ENCODE data around the gene AUTS2. TPM values are rescaled to one million over a fixed set of nuclear protein-coding genes. Genes with fewer than 3 reads are reported as not detected.

AUTS2 gene
- total RNA-seq, 1 experiment from 2014 or later, result 42.1 TPM

- CTCF ChIA-PET, result no interaction called here
- TF ChIP-seq CTCF (conservative IDR thresholded peaks at IDR 0.05; ENCODE audit: low read depth, low read length) (no peak), EZH2 (IDR thresholded peaks at IDR 0.05; ENCODE audit: borderline replicate concordance, low read depth, low read length, poor library complexity, severe bottlenecking) (no peak)
- intact Hi-C loops (cut with micrococcal nuclease; ENCODE audit: unreplicated experiment), result no loop called here
- POLR2A ChIA-PET (ENCODE audit: low non-redundant PET), result interaction anchor here (0.6 kb wide), 1 partner anchor 152 kb away, joined by 6 read pairs; no protein-coding TSS in a partner anchor
- no peaks in the 10 kb centered on the region for H3K36me3 ChIP-seq (ENCODE audit: insufficient read depth, low read length, poor library complexity, severe bottlenecking)
- no peaks in the 10 kb centered on the region for H3K27me3 ChIP-seq (replicated peaks; ENCODE audit: insufficient read depth, low read depth, low read length, poor library complexity)
- H3K27ac ChIP-seq (ENCODE audit: low read depth, low read length, poor library complexity, severe bottlenecking), result no peak overlapping the region
- BruUV-seq (replicated peaks), result no TSS peak
- H3K4me1 ChIP-seq (ENCODE audit: insufficient read depth, low read length, poor library complexity, severe bottlenecking), result no peaks in the 10 kb centered on the region
- DNase-seq (ENCODE audit: low spot score), result no peak
- H3K9me3 ChIP-seq (ENCODE audit: low read depth, low read length, poor library complexity, severe bottlenecking), result no peaks in the 10 kb centered on the region
- no peak overlapping the region for H3K4me3 ChIP-seq (ENCODE audit: low read depth, low read length, poor library complexity, severe bottlenecking)
Observed at GRCh38 chr7:70406950-70407209, 808.6 kb downstream of the AUTS2 start.

GRCh38 chr7:70408477-70408876 is 810.2 kb downstream of the AUTS2 start:
- no peak for DNase-seq (ENCODE audit: low spot score)
- Histone ChIP-seq H3K27me3 (replicated peaks; ENCODE audit: insufficient read depth, low read depth, low read length, poor library complexity) (no peaks in the 10 kb centered on the region), H3K9me3 (ENCODE audit: low read depth, low read length, poor library complexity, severe bottlenecking) (no peaks in the 10 kb centered on the region), H3K4me3 (ENCODE audit: low read depth, low read length, poor library complexity, severe bottlenecking) (no peak overlapping the region), H3K36me3 (ENCODE audit: insufficient read depth, low read length, poor library complexity, severe bottlenecking) (no peaks in the 10 kb centered on the region), H3K27ac (ENCODE audit: low read depth, low read length, poor library complexity, severe bottlenecking) (no peak overlapping the region), H3K4me1 (ENCODE audit: insufficient read depth, low read length, poor library complexity, severe bottlenecking) (no peaks in the 10 kb centered on the region)
- CTCF ChIA-PET, result no interaction called here
- BruUV-seq (replicated peaks), result no TSS peak
- intact Hi-C loops (cut with micrococcal nuclease; ENCODE audit: unreplicated experiment), result no loop called here
- TF ChIP-seq EZH2 (IDR thresholded peaks at IDR 0.05; ENCODE audit: borderline replicate concordance, low read depth, low read length, poor library complexity, severe bottlenecking), result no peak
- no peak for TF ChIP-seq CTCF (conservative IDR thresholded peaks at IDR 0.05; ENCODE audit: low read depth, low read length)
- POLR2A ChIA-PET (ENCODE audit: low non-redundant PET), result no interaction called here

GRCh38 chr7:70408891-70409290 is 810.6 kb downstream of the AUTS2 start:
- Histone ChIP-seq H3K4me3 (ENCODE audit: low read depth, low read length, poor library complexity, severe bottlenecking) (no peak overlapping the region), H3K9me3 (ENCODE audit: low read depth, low read length, poor library complexity, severe bottlenecking) (no peaks in the 10 kb centered on the region), H3K27me3 (replicated peaks; ENCODE audit: insufficient read depth, low read depth, low read length, poor library complexity) (no peaks in the 10 kb centered on the region), H3K27ac (ENCODE audit: low read depth, low read length, poor library complexity, severe bottlenecking) (no peak overlapping the region), H3K36me3 (ENCODE audit: insufficient read depth, low read length, poor library complexity, severe bottlenecking) (no peaks in the 10 kb centered on the region), H3K4me1 (ENCODE audit: insufficient read depth, low read length, poor library complexity, severe bottlenecking) (no peaks in the 10 kb centered on the region)
- ChIA-PET POLR2A (ENCODE audit: low non-redundant PET) (no interaction called here), CTCF (no interaction called here)
- DNase-seq (ENCODE audit: low spot score), result no peak
- intact Hi-C loops (cut with micrococcal nuclease; ENCODE audit: unreplicated experiment), result no loop called here
- TF ChIP-seq CTCF (conservative IDR thresholded peaks at IDR 0.05; ENCODE audit: low read depth, low read length), result no peak
- TF ChIP-seq EZH2 (IDR thresholded peaks at IDR 0.05; ENCODE audit: borderline replicate concordance, low read depth, low read length, poor library complexity, severe bottlenecking), result no peak
- BruUV-seq (replicated peaks), result no TSS peak

Measured in A673 (cell line).